Prostate gland (tissue), 2 donors: ENCODE data around the gene EXD3.

Source experiments
- POLR2A ChIP-seq: fragments of 450-650 bp; IDR thresholded peaks from one replicate; pipeline ENCODE4 v1.6.1; 2016; ENCODE audit warnings: antibody characterized with exemption, mild to moderate bottlenecking
- POLR2AphosphoS5 ChIP-seq: sonication (generic); formaldehyde crosslinking; IDR thresholded peaks from one replicate; pipeline ENCODE4 v1.6.1; 2017; ENCODE audit warnings: antibody characterized with exemption
- TF ChIP-seq, protein P1 (sequence below), 4 experiments: fragments of 200-600 bp in 2 of 4; fragments of 450-650 bp in 2 of 4; sonication (generic) in 2 of 4; IDR thresholded peaks; 1 replicate in 3 of 4; 2 replicates in 1 of 4; pipeline ENCODE4 v1.5.1; 2016 to 2019; ENCODE audit warnings: antibody characterized with exemption in 4 of 4, mild to moderate bottlenecking in 2 of 4, moderate library complexity in 2 of 4

DNA sequence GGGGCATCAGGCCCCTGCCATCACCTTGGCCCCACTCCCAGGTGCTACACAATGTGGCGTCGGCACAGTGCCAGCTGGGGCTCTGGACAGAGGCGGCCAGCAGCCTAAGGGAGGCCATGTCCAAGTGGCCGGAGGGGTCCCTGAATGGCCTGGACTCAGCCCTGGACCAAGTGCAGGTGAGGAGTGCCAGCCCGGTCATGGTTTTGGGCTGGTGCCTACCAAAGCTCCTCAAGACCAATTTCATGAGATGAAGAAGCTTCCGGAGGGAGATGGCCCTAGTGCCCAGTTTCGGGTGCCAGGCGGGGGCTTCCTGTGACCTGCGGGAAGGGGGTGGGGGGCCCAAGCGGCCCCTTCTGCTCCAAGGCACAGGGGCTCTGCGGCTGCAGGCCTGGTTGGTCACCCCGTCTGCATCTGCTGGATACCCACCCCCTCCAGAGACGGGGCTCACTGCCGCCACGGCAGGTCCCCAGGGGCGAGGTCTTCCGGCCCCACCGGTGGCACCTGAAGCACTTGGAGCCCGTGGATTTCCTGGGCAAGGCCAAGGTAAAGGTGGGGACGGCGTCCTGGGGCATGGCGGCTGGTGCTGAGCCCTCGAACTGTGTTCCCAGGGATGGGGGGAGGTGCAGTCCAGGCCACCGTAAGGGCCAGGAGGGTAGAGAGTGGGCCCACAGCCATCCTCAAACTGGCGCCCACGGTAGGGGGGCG is 6.0 kb upstream of the EXD3 start:
- TF ChIP-seq, protein P1, sequence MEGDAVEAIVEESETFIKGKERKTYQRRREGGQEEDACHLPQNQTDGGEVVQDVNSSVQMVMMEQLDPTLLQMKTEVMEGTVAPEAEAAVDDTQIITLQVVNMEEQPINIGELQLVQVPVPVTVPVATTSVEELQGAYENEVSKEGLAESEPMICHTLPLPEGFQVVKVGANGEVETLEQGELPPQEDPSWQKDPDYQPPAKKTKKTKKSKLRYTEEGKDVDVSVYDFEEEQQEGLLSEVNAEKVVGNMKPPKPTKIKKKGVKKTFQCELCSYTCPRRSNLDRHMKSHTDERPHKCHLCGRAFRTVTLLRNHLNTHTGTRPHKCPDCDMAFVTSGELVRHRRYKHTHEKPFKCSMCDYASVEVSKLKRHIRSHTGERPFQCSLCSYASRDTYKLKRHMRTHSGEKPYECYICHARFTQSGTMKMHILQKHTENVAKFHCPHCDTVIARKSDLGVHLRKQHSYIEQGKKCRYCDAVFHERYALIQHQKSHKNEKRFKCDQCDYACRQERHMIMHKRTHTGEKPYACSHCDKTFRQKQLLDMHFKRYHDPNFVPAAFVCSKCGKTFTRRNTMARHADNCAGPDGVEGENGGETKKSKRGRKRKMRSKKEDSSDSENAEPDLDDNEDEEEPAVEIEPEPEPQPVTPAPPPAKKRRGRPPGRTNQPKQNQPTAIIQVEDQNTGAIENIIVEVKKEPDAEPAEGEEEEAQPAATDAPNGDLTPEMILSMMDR (IDR thresholded peaks at IDR 0.05) = no peak
- TF ChIP-seq POLR2AphosphoS5 (no peak), POLR2A (no peak)
